ENCODE results near the gene TFF1.
"Not testable (repeated sequence)": the region's sequence is repeated elsewhere in the genome, so short reads cannot be mapped to it uniquely, and the experiment has no call there.

GRCh38 chr21:42408718-42409117, 42.4 kb upstream of the TFF1 start:
- not testable (repeated sequence) for TF ChIP-seq EZH2 (IDR thresholded peaks at IDR 0.05); POLR2AphosphoS5 (IDR thresholded peaks at IDR 0.05; ENCODE audit: borderline replicate concordance, low read depth, low read length)
